Heart left ventricle (tissue), 13 donors: ENCODE data around the gene OSBPL10.

ENCODE experiments used
- CTCF ChIP-seq, 12 donors: fragments of 200-600 bp; sonication (generic) in 4 of 12; IDR thresholded peaks; one replicate each; pipeline versions ENCODE4 v1.5.0 to v1.8.0; 2018 to 2022; ENCODE audit warnings: antibody characterized with exemption in 12 of 12, mild to moderate bottlenecking in 5 of 12
- POLR2A ChIP-seq, 2 donors: fragments of 450-650 bp; IDR thresholded peaks; one replicate each; pipeline ENCODE4 v1.6.1; 2017; ENCODE audit warnings: antibody characterized with exemption in 2 of 2, mild to moderate bottlenecking in 2 of 2, moderate library complexity in 2 of 2
- donor health status: ischemic (EF 13 %, LVEDD 7.1; RV severe dilation, severe dysfunction).
- donor health status: DM: no; HTN: yes; CAD: no.
- donor health status: DM: no; HTN: no; CAD: no.
- donor health status: ischemic (EF 25% LVEDD 6.9; RV normal size, moderate dysfunction).
- donor health status: ischemic (EF 25% LVEDD 5.7; RV mildly dilated, moderate dysfunction).
- donor health status: ischemic (EF 35%, LVEDD 5.7; RV mildly dilated, moderate dysfunction).
- donor health status: nonischemic (EF 11% LVEDD 7.7; RV severe dilation, severe dysfunction).
- donor health status: DM: yes; HTN: yes; CAD: no.
- donor health status: PGD.
- donor health status: ischemic (EF 29% LVEDD 5.4; RV normal size, mild dysfunction).
- donor health status: nonischemic (EF 23%, LVEDD 6.1; RV moderate dilation, normal function).

GRCh38 chr3:31937225-31937624 lies 43.8 kb downstream of the OSBPL10 start:
- TF ChIP-seq POLR2A (IDR thresholded peaks at IDR 0.05), result no peak
- TF ChIP-seq CTCF (IDR thresholded peaks at IDR 0.05), result no peak
